ENCODE data around the gene ASXL1. TPM values are rescaled to one million over a fixed set of nuclear protein-coding genes. Genes with fewer than 3 reads are reported as not detected.

ASXL1 gene
- total and polyA plus RNA-seq, 10 donors, result 14.1 to 149 (median 96.8) TPM

- Histone ChIP-seq H3K27me3 (replicated peaks in 1 of 7) (no peaks in the 10 kb centered on the region), H3K4me1 (peaks cover 6 to 79% (median 35%) of the 10 kb centered on the region in 6 donors), H3K9me3 (no peaks in the 10 kb centered on the region), H3K4me3 (no peak overlapping the region), H3K27ac (peak overlapping the region in 1 of 8 donors; percentile 33), H3K36me3 (peaks cover 0 to 46% (median 3%) of the 10 kb centered on the region in 6 donors)
- 89 to 96% (median 96%) methylated on average over 1 of the region's 1 CpG for WGBS, 5 donors
- intact Hi-C loops (cut with DNase I; ENCODE audit: low total_unique reads), result loop anchor here (10.0 kb wide), 1 partner anchor 49 kb away; no protein-coding TSS in a partner anchor
- TF ChIP-seq, protein P1, sequence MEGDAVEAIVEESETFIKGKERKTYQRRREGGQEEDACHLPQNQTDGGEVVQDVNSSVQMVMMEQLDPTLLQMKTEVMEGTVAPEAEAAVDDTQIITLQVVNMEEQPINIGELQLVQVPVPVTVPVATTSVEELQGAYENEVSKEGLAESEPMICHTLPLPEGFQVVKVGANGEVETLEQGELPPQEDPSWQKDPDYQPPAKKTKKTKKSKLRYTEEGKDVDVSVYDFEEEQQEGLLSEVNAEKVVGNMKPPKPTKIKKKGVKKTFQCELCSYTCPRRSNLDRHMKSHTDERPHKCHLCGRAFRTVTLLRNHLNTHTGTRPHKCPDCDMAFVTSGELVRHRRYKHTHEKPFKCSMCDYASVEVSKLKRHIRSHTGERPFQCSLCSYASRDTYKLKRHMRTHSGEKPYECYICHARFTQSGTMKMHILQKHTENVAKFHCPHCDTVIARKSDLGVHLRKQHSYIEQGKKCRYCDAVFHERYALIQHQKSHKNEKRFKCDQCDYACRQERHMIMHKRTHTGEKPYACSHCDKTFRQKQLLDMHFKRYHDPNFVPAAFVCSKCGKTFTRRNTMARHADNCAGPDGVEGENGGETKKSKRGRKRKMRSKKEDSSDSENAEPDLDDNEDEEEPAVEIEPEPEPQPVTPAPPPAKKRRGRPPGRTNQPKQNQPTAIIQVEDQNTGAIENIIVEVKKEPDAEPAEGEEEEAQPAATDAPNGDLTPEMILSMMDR (IDR thresholded peaks at IDR 0.05 in 8 of 11, conservative IDR thresholded peaks at IDR 0.05 in 3 of 11), result no peak
- TF ChIP-seq POLR2A (IDR thresholded peaks at IDR 0.05) (no peak), POLR2AphosphoS5 (IDR thresholded peaks at IDR 0.05) (no peak)
- DNase-seq, result no peak
These were observed 28.0 kb downstream of the ASXL1 start for GRCh38 chr20:32386091-32386490.

DNA sequence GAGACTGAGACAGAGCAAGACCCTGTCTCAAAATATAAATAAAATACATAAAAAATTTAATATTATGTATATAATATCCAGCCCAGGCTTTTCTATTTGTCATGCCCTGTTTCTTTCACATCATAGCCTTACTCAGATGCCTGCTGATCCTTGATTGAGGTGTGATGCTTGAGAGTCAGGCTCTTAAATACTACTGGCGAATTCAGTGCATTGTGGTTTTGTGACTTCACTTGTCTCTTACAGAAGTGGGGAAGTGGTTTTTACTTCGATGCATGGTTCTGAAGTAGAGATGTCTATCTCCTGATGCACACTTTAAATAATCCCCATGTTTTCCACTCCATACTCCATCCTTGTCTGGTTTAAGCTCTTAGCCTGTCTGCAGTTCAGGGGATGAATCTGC, 29.1 kb downstream of the ASXL1 start:
- WGBS, 5 donors, result 30 to 39% (median 35%) methylated on average over 2 of the region's 2 CpGs
- intact Hi-C loops (cut with DNase I; ENCODE audit: low total_unique reads), result loop anchor here (10.0 kb wide), 1 partner anchor 48 kb away; no protein-coding TSS in a partner anchor
- Histone ChIP-seq H3K9me3 (no peaks in the 10 kb centered on the region), H3K4me3 (no peak overlapping the region), H3K4me1 (peaks cover 6 to 84% (median 35%) of the 10 kb centered on the region in 6 donors), H3K27me3 (replicated peaks in 1 of 7) (no peaks in the 10 kb centered on the region), H3K36me3 (peaks cover 0 to 50% (median 5%) of the 10 kb centered on the region in 6 donors), H3K27ac (no peak overlapping the region)
- TF ChIP-seq POLR2AphosphoS5 (IDR thresholded peaks at IDR 0.05) (no peak), POLR2A (IDR thresholded peaks at IDR 0.05) (no peak)
- TF ChIP-seq, protein P1 (IDR thresholded peaks at IDR 0.05 in 8 of 11, conservative IDR thresholded peaks at IDR 0.05 in 3 of 11), result no peak
- no peak for DNase-seq

DNA sequence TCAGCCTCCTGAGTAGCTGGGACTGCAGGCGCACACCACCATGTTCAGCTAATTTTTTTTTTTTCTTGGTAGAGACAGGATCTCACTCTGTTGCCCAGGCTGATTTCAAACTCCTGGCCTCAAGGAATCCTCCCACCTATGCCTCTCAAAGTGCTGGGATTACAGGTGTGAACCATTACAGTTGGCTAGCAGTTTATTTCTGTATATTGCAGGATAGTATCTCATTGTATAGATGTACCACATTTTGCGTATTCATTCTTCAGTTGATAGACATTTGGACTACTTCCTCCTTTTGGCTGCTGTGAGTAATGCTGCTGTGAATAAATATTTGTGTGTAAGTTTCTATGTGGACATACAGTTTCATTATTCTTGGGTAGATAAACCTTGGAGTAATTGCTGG, 32.9 kb downstream of the ASXL1 start:
- peak overlapping the region in 1 of 8 donors; percentile 30 for H3K27ac ChIP-seq
- 78 to 82% (median 80%) methylated on average over 2 of the region's 2 CpGs for WGBS, 5 donors

DNA sequence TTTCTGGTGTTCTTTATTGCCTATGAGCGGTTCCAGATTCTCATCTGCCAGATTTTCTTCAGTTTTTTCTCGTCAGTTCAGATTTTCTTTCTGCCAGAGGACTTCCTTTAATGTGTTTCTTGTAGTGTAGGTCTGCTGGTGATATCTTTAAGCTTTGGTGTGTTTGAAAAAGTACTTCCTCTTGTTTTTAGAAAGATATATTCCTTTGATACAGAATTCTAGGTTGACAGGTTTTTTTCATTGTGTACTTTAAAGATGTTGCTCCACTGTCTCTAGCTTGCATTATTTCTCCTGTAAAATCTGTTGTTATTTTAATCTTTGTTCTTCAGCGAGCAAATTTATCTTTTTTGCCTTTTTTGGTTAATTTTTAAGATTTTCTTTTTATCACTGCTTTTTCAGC, 36.9 kb downstream of the ASXL1 start:
- Histone ChIP-seq H3K4me1 (peaks cover 0 to 21% (median 0%) of the 10 kb centered on the region in 6 donors), H3K9me3 (peaks cover 0 to 11% (median 8%) of the 10 kb centered on the region in 8 donors), H3K4me3 (no peak overlapping the region), H3K36me3 (peaks cover 0 to 66% (median 6%) of the 10 kb centered on the region in 6 donors), H3K27me3 (replicated peaks in 1 of 7) (no peaks in the 10 kb centered on the region), H3K27ac (no peak overlapping the region)
- no peak for DNase-seq
- intact Hi-C loops (cut with DNase I; ENCODE audit: low total_unique reads), result no loop called here
- WGBS, 5 donors, result 90 to 95% (median 94%) methylated on average over 3 of the region's 3 CpGs
- TF ChIP-seq POLR2A (IDR thresholded peaks at IDR 0.05), result no peak
- no peak for TF ChIP-seq POLR2AphosphoS5 (IDR thresholded peaks at IDR 0.05)
- TF ChIP-seq, protein P1 (IDR thresholded peaks at IDR 0.05 in 8 of 11, conservative IDR thresholded peaks at IDR 0.05 in 3 of 11), result no peak

More for the DNA sequence above, 32.9 kb downstream of the ASXL1 start:
- TF ChIP-seq POLR2A (IDR thresholded peaks at IDR 0.05) (no peak), POLR2AphosphoS5 (IDR thresholded peaks at IDR 0.05) (no peak)
- TF ChIP-seq, protein P1 (IDR thresholded peaks at IDR 0.05 in 8 of 11, conservative IDR thresholded peaks at IDR 0.05 in 3 of 11), result no peak
- Histone ChIP-seq H3K4me1 (peaks cover 0 to 54% (median 19%) of the 10 kb centered on the region in 6 donors), H3K4me3 (no peak overlapping the region), H3K27me3 (replicated peaks in 1 of 7) (no peaks in the 10 kb centered on the region), H3K36me3 (peaks cover 0 to 70% (median 6%) of the 10 kb centered on the region in 6 donors), H3K9me3 (peaks cover 0 to 11% (median 8%) of the 10 kb centered on the region in 8 donors)
- DNase-seq, result no peak
- intact Hi-C loops (cut with DNase I; ENCODE audit: low total_unique reads), result no loop called here
